SH-SY5Y (cell line): ENCODE data around the gene CYP4X1.

Source experiments
- GATA2 ChIP-seq: IDR thresholded peaks from 2 replicates; pipeline ENCODE4 v1.6.1; 2011; ENCODE audit warnings: mild to moderate bottlenecking, low read depth, low read length
- GATA3 ChIP-seq: IDR thresholded peaks from 2 replicates; pipeline ENCODE4 v1.6.1; 2011; ENCODE audit warnings: low read depth, mild to moderate bottlenecking, low read length, moderate library complexity

CYP4X1 gene

GRCh38 chr1:47023268-47024140, at the start of gene CYP4X1:
CYP4X1 (plus strand) TSS chr1:47023669; CDS start chr1:47023818, 149 bp downstream.
- no peak for TF ChIP-seq GATA2
- no peak for TF ChIP-seq GATA3

- TF ChIP-seq GATA2 (no peak), GATA3 (no peak)
Observed at GRCh38 chr1:46983166-46983829, 40.2 kb upstream of the CYP4X1 start.

GRCh38 chr1:46983830-46984586, 39.5 kb upstream of the CYP4X1 start:
- TF ChIP-seq GATA2 (no peak), GATA3 (no peak)

GRCh38 chr1:46991083-46991923, 32.2 kb upstream of the CYP4X1 start:
- no peak for TF ChIP-seq GATA2
- TF ChIP-seq GATA3 = no peak

GRCh38 chr1:46996659-46997281, 26.7 kb upstream of the CYP4X1 start:
- TF ChIP-seq GATA2 = no peak

GRCh38 chr1:47002211-47002610, 21.3 kb upstream of the CYP4X1 start:
- TF ChIP-seq GATA2 = no peak

- TF ChIP-seq GATA3 (no peak), GATA2 (no peak)
Observed at GRCh38 chr1:47003896-47004403, 19.5 kb upstream of the CYP4X1 start.

- TF ChIP-seq GATA3 (no peak), GATA2 (no peak)
Observed at GRCh38 chr1:47013293-47013692, 10.2 kb upstream of the CYP4X1 start.

- TF ChIP-seq GATA3 (no peak), GATA2 (no peak)
Observed at GRCh38 chr1:47021070-47021469, 2.4 kb upstream of the CYP4X1 start.

- TF ChIP-seq GATA2 (no peak), GATA3 (no peak)
Observed at GRCh38 chr1:47024141-47024801, 802 bp downstream of the CYP4X1 start.

GRCh38 chr1:47030170-47030805, 6.8 kb downstream of the CYP4X1 start:
- TF ChIP-seq GATA2 = no peak
- no peak for TF ChIP-seq GATA3

GRCh38 chr1:47031059-47031458, 7.6 kb downstream of the CYP4X1 start:
- TF ChIP-seq GATA3 (no peak), GATA2 (no peak)
